Measurements from ENCODE around the gene ATRIP.

Gene ATRIP

DNA sequence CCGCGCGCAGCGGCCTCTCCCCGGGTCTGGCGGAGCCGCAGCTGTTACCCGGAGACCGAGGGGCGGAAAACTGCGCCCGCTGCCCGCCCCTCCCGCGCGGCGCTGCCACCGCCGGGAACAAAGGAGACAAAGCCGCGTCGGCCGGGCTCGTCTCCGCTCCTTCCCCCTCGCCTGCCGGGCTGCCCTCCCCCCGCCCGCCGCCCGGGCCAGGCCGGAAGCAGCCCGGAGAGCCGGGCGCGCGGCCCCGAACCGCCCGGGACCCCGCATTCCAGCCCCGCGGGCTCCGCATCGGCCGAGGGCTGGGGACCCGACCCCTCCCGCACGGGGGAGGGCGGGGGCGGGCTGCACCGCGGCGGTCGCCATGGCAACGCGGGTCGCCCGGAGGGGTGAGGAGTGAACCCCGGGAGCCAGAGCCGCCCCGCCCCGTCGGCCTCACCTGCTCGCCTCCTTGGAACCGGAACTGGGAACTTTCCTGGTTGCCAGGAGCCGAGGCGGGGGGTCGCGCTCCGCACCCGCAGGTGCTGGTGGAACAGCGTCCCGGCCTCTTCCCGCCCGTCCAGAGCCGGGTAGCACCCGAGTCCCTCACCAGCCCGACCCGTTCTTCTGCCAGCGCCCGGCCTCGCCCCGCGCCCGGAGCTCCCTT lies 17.1 kb upstream of the ATRIP start:
- TF ChIP-seq, protein P1, sequence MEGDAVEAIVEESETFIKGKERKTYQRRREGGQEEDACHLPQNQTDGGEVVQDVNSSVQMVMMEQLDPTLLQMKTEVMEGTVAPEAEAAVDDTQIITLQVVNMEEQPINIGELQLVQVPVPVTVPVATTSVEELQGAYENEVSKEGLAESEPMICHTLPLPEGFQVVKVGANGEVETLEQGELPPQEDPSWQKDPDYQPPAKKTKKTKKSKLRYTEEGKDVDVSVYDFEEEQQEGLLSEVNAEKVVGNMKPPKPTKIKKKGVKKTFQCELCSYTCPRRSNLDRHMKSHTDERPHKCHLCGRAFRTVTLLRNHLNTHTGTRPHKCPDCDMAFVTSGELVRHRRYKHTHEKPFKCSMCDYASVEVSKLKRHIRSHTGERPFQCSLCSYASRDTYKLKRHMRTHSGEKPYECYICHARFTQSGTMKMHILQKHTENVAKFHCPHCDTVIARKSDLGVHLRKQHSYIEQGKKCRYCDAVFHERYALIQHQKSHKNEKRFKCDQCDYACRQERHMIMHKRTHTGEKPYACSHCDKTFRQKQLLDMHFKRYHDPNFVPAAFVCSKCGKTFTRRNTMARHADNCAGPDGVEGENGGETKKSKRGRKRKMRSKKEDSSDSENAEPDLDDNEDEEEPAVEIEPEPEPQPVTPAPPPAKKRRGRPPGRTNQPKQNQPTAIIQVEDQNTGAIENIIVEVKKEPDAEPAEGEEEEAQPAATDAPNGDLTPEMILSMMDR (IDR thresholded peaks at IDR 0.05; ENCODE audit: low read depth, low read length): no peak
- H3K36me3 ChIP-seq: peaks cover 3% of the 10 kb centered on the region; the same call in 1 of the 2 replicates
- no peaks in the 10 kb centered on the region for H3K27me3 ChIP-seq
- H3K4me1 ChIP-seq: no peaks in the 10 kb centered on the region; the same call in 1 of the 2 replicates
- no peaks in the 10 kb centered on the region for H3K9me3 ChIP-seq
- peak overlapping the region; percentile 59 for H3K4me3 ChIP-seq (ENCODE audit: low read depth, low read length)
- peak; percentile 39 for DNase-seq

DNA sequence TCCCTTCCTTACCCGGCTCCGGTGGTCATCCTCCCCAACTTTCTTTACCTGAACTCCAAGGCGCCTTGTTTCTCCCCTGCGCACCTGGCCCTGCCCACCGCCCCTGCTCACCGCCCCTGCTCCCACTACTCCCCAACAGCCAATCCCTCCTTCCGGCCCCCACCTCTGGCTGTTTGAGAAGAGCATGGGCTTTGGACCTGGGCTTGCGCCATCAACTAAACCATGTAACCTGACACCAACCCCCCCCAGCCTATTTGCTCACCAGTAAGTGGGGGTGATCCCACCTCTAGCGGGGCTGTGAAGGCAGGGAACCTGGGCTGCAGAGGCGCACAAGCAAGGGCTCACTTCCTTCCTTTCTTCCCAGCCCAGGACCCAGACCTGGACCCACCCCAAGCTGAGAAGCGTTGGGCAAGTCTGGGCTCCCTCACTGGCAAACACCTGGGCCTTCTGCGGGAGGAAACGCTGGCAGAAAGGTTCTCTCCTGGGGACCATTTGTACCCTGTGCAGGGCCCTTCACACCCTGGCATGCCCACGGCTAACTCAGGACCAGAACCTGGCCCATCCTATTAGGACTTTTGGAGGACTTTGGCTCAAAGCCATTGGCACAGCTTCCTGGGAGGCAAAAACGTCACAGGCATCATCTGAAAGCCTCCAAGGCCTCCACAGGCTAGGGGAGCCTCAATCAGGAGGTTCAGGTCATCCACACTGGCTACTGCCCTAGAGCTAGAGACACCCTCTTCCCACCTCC lies 16.4 kb upstream of the ATRIP start, which contains the start of gene PLXNB1:
PLXNB1 (minus strand) TSS at position 127 of the 748 bp plus-strand sequence. CDS start 5,475 bp downstream, outside the sequence.
- Histone ChIP-seq H3K27me3 (no peaks in the 10 kb centered on the region), H3K4me3 (ENCODE audit: low read depth, low read length) (peak within 1 kb of the TSS; percentile 59), H3K9me3 (no peaks in the 10 kb centered on the region), H3K36me3 (peaks cover 3% of the 10 kb centered on the region; the same call in 1 of the 2 replicates), H3K4me1 (no peaks in the 10 kb centered on the region; the same call in 1 of the 2 replicates)
- DNase-seq: no peak
- TF ChIP-seq, protein P1 (IDR thresholded peaks at IDR 0.05; ENCODE audit: low read depth, low read length): no peak

GRCh38 chr3:48430708-48431101 lies 15.8 kb upstream of the ATRIP start:
- Histone ChIP-seq H3K9me3 (no peaks in the 10 kb centered on the region), H3K4me1 (no peaks in the 10 kb centered on the region; the same call in 1 of the 2 replicates), H3K36me3 (peaks cover 3% of the 10 kb centered on the region; the same call in 1 of the 2 replicates), H3K27me3 (no peaks in the 10 kb centered on the region), H3K4me3 (ENCODE audit: low read depth, low read length) (no peak overlapping the region)
- no peak for DNase-seq
- TF ChIP-seq, protein P1 (IDR thresholded peaks at IDR 0.05; ENCODE audit: low read depth, low read length): no peak

- Histone ChIP-seq H3K4me3 (ENCODE audit: low read depth, low read length) (no peak overlapping the region), H3K9me3 (no peaks in the 10 kb centered on the region), H3K4me1 (no peaks in the 10 kb centered on the region; the same call in 1 of the 2 replicates), H3K27me3 (no peaks in the 10 kb centered on the region), H3K36me3 (peaks cover 3% of the 10 kb centered on the region; the same call in 1 of the 2 replicates)
- TF ChIP-seq, protein P1 (IDR thresholded peaks at IDR 0.05; ENCODE audit: low read depth, low read length): no peak
- DNase-seq: no peak
Observed at GRCh38 chr3:48431224-48432029, 15.1 kb upstream of the ATRIP start.

DNA sequence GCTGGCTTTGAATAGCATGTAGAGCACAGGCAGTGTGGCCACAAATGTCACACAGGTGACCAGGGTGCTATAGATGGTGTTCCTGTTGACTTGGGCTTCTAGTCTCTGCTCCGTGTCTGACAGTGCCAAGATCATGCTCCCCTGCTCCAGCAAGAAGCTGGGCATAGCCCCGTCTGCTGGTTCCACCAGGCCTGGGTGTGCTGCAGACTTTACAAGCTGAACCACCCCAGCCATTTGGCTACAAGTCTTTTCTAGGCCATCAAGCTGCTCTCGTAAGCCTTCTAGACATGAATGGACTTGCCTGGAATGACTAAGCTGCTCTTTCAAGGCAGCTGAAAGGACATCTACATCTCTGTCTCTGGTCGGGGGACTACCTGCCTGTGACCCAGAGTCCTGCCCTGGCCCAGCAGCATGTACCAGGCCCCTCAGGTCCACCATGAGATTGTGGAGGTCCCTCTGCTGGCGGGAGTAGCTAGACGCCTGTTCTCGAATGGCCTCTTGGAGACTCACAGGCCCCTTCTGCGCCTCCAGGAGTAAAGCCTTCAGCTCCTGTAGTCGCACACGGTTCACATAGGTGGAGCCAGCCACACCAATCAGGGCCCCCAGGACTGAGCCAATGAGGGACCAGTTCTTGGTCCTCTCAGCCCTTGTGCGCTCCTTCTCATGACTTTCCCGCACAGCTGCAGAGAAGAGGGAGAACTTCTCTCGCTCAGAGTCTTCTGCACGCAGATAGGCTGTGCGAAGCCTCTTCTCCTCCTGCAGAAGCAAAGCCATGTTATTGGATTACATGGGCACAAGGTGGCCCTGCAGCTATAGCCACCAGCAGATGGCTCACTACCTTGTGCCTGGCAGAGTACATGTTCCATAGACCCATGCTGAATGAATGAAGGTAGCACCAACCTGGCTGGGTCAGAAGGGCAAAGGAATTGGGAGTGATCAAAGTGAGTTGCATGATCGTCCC lies 13.8 kb upstream of the ATRIP start:
- no peak for DNase-seq
- peaks cover 3% of the 10 kb centered on the region; the same call in 1 of the 2 replicates for H3K36me3 ChIP-seq
- TF ChIP-seq, protein P1 (IDR thresholded peaks at IDR 0.05; ENCODE audit: low read depth, low read length): no peak; the same call in 1 of the 2 replicates
- no peak overlapping the region for H3K4me3 ChIP-seq (ENCODE audit: low read depth, low read length)
- H3K9me3 ChIP-seq: no peaks in the 10 kb centered on the region
- no peaks in the 10 kb centered on the region; the same call in 1 of the 2 replicates for H3K4me1 ChIP-seq
- H3K27me3 ChIP-seq: no peaks in the 10 kb centered on the region

Data from BE2C (cell line).